Measurements from ENCODE around the gene SMCHD1.
"Not testable (repeated sequence)": the region's sequence is repeated elsewhere in the genome, so short reads cannot be mapped to it uniquely, and the experiment has no call there.

Gene SMCHD1

DNA sequence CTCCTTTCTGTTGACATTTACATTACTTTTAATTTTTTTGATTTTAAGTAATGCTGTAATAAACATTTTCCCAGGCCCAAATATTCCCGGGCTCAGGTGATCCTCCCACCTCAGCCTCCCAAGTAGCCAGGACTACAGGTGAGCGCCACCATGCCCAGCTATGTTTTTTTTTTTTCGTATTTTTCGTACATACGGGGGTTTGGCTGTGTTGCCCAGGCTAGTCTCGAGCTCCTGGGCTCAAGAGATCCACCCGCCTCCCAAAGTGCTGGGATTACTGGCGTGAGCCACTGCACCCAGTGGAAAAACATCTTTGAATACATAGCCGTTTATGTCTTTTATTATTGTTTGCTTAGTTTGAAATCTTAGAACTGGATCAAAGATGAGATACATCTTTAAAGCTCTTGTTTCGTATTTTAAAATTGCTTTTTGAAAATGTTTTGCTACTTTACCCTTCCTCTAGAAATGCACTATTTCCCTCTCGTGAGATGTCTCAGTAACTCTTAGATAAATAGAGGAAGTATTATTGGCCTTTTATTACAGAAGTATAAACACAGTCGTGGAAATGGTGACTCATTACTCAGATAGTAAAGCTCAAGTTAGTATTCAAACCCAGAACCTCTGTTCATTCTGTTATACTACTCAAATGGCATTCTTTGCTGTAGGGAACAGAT is 2.4 kb downstream of the SMCHD1 start:
- DNase-seq (ENCODE audit: low spot score): no peak

DNA sequence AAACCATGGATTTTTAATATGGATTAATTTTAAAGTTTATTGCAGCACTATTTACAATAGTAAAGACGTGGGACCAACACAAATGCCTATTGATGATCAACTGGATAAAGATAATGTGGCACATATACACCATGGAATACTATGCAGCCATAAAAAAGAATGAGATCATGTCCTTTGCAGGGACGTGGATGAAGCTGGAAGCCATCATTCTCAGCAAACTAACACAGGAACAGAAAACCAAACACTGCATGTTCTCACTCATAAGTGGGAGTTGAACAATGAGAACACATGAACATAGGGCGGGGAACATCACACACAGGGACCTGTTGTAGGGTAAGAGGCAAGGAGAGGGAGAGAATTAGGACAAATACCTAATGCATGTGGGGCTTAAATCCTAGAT is 5.3 kb downstream of the SMCHD1 start:
- DNase-seq (ENCODE audit: low spot score): not testable (repeated sequence)

DNA sequence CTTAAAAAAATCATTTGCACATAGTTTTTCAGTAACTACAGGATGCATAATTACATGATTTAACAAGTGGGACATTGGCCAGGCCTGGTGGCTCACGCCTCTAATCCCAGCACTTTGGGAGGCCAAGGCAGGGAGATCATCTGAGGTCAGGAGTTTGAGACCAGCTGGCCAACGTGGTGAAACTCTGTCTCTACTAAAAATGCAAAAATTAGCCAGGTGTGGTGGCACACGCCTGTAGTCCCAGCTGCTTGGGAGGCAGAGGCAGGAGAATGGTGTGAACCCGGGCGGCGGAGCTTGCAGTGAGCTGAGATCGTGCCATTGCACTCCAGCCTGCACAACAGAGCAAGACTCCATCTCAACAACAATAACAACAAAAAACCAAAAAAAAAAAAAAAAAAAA is 6.8 kb downstream of the SMCHD1 start:
- not testable (repeated sequence) for DNase-seq (ENCODE audit: low spot score)

DNA sequence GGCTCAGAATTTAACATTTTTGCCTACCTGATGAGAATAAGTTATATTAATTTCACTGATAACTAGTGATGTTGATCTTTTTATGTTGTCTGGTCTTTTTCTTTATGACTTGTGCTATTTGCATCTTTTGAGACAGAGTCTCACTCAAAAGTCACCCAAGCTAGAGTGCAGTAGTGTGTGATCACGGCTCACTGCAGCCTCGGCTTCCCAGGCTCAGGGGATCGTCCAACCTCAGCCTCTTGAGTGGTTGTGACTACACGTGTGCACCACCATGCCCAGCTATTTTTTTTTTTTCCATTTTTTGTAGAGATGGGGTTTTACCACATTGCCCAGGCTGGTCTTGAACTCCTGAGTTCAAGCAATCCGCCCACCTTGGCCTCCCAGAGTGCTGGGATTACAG is 7.5 kb downstream of the SMCHD1 start:
- DNase-seq (ENCODE audit: low spot score): no peak

DNA sequence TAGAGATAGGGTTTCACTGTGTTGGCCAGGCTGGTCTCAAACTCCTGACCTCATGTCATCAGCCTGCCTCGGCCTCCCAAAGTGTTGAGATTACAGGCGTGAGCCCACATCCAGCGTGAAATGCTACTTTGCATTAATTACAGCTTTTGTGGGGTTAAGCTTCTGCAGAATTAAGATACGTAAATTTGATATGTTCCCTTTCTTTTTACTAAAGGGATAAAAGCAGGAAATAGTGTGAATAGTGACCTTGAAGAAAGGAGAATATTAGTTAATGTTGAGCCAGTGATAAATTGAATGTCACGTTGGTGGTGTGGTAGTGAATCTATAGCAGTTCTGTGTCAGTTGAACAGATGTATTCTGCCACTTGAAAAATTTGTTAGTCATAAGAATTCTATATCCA is 16.9 kb downstream of the SMCHD1 start:
- DNase-seq (ENCODE audit: low spot score): no peak

GRCh38 chr18:2672872-2673271 is 17.3 kb downstream of the SMCHD1 start:
- DNase-seq (ENCODE audit: low spot score): no peak

GRCh38 chr18:2678933-2679332 is 23.4 kb downstream of the SMCHD1 start:
- not testable (repeated sequence) for DNase-seq (ENCODE audit: low spot score)

DNA sequence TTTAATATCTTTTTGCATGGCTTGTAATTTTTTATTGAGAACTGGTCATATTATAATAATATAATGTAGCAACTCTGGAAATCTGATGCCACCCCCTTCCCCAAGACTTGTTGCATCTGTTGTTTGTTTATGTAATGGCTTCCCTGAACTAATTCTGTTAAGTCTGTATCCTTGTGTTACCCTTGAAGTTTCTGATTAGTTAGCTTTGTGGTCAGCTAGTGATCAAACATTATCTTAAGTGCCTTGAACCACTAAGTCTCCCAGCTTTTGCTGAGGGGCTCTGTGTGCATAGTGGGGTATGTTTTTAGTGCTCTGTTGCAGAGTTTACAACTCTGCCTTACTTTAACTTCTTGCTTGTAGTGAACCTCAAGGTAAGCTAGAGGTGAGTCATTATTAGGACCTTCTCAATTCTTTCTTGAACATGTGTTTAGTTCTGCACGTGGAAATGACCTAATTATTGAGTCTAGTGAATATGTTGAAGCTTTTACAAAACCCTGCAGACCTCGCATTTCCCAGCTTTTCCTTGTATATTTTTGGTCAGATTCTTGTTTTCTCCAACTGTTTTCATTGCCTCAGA is 24.8 kb downstream of the SMCHD1 start:
- no peak for DNase-seq (ENCODE audit: low spot score)

DNA sequence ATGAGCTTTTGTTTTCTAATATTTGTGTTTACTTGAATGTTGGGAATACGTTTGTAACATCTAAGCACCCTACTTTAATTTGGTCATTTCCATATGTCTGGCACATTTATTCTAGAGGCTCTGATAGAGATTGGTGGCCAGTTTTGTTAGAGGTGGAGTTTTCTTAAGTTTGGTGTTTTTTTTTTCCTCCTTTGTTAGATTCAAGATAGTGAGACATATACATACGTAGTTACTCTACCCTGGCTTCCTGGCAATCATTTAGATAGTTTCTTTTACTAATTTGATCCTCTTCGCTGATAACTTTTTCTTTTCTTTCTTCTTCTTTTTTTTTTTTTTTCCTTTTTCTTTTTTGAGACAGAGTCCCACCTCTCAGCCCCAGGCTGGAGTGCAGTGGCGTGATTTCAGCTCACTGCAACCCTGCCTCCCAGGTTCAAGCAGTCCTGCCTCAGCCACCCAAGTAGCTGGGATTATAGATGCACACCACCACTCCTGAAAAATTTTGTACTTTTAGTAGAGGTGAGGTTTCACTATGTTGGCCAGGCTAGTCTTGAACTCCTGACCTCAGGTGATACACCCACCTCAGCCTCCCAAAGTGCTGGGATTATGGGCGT is 26.6 kb downstream of the SMCHD1 start:
- DNase-seq (ENCODE audit: low spot score): no peak

DNA sequence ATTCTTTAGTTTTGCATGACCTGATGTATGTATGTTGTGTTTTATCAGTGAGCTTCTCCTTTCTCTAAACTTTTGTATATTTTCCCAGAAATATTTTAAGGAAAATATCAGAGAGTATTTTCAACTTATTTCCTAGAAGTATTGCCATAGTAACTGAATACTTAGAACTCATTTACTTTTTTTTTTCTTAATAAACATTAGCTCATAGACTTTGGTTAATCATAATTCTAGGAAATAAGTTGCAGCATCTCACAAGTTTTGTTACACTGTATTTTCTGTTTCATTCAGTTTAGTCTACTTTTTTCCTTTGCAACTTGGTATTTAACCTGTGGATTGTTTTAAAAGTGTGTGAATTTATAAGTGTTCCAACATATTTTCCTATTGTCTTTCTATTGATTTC is 27.5 kb downstream of the SMCHD1 start:
- no peak for DNase-seq (ENCODE audit: low spot score)

DNA sequence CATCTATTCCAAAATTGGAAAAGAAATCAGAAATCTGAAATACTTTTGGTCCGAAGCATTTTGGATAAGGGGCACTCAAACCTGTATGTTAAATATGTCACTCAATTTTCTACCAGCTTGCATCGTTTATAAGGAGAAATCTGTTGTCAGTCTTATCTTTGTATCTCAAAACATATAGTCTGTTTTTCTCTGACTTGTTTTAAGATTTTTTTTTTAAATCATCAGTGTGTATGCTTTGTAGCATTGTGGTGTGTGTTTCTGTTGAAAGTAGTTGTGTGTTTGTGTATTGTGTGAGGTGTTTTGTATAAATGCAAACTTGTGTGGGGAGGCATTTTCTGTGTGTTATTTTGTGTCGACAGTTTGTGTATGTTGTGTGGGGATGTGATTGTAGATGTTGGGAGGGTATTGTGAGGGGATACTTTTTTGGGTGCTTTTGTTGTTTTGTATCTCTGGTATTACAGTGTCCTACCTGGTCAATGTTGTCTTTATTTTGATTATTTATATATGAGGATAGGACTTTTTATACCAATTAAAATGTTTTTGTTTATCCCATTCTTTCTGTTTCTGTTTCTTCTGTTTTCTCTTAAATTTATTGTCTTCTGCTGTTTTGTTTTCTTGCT is 30.9 kb downstream of the SMCHD1 start:
- no peak for DNase-seq (ENCODE audit: low spot score)

DNA sequence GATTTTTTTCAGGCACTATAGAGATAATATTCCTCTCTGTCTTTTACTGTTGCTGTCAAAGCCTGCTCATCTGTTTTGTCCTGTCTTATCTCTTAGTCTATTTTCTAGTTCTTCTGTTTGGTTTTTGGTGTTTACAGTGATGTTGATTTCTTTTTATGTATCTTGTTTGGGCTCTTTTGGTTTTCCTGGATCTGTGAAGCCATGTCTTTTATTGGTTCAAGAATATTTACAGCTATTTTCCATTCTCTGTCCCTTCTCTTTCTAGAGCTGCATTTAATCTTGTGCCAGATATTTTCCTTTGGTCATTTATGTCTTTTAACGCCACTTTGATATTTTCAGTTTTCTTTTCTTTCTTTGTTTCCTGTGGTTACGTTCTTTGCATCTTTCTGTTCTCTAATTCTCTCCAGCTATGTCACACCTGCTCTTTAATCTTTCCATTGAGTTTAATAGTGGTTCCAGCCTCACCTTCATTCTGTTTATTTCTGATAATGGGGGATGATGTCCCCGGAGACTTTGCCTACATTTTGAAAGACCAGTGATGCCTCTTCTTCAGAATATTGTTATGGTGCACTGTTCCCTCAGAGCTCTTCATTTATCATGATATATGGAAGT is 32.0 kb downstream of the SMCHD1 start:
- no peak for DNase-seq (ENCODE audit: low spot score)

DNA sequence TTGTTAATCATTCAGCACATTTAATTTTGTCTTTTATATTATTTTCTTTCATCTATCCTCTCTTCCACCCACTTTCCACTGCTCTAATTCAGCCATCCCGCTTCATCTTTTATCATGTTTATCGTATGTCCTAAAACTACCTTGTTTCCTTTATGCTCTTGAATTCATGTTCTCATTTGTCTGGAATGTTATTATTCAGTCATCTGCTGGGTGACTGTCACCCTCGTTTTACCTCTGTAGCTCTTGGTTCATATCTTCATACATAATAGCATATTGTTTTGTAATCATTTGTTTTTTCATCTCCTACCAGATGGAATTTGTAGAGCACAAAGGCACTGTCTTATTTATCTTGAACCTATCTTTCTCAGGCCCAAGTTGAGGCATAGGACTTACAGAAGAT is 37.0 kb downstream of the SMCHD1 start:
- no peak for DNase-seq (ENCODE audit: low spot score)

GRCh38 chr18:2697184-2697583 is 41.7 kb downstream of the SMCHD1 start:
- DNase-seq (ENCODE audit: low spot score): no peak

GRCh38 chr18:2699001-2699400 is 43.5 kb downstream of the SMCHD1 start:
- DNase-seq (ENCODE audit: low spot score): no peak

- DNase-seq (ENCODE audit: low spot score): no peak
Measured at GRCh38 chr18:2704541-2704940, 49.0 kb downstream of the SMCHD1 start.

DNA sequence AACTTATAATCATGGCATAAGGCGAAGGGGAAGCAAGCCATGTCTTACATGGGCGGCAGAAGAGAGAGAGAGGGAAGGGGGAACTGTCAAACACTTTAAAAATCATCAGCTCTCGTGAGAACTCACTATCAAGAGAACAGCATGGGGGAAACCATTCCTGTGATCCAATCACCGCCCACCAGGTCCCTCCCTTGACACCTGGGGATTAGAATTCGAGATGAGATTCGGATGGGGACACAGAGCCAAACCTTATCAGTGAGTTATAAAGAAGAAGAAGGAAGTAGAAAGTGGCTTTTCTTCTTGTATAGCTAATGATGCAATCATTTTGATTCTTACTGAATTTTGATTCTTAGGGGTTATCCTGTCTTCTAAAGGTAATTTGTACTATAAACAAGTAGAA is 51.4 kb downstream of the SMCHD1 start:
- no peak for DNase-seq (ENCODE audit: low spot score)

- DNase-seq (ENCODE audit: low spot score): no peak
Measured at GRCh38 chr18:2707551-2708168, 52.1 kb downstream of the SMCHD1 start.

GRCh38 chr18:2709316-2709715 is 53.8 kb downstream of the SMCHD1 start:
- no peak for DNase-seq (ENCODE audit: low spot score)

DNA sequence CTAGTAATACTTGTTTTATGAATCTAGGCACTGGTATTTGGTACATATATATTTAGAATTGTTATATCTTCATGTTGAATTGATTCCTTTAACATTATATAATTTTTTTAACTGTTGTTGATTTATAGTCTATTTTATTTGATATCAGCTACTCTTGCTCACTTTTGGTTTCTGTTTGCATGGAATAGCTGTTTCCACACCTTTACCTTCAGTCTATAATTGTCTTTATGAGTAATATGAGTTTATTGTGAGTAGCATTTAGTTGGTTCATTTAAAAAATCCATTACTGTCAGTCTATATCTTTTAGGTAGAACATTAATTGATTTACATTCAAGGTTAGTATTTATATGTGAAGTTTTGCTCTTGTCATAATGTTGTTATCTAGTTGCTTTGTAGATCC is 58.6 kb downstream of the SMCHD1 start:
- DNase-seq (ENCODE audit: low spot score): no peak

DNA sequence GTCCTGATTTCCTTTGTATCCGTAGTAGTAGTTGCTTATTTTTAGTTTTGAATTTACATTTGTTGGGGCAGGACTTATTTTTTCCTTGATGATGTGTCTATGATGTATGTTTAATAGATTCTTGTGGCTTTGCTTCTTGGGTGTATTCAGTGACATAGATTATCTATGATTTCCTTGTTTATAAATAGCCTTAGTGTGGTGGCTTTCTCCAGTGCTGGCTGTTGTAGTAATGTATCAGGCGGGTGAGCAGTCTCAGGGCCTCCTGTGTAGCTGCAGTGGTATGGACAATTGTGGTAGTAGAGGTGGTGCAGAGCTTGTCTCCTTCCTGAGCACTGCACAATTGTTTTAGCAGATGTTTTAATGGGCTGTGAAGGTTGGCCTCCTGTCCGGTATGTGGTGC is 60.5 kb downstream of the SMCHD1 start:
- no peak for DNase-seq (ENCODE audit: low spot score)
